A673 (cell line): ENCODE data around the gene ZZZ3. TPM values are rescaled to one million over a fixed set of nuclear protein-coding genes. Genes with fewer than 3 reads are reported as not detected.

ENCODE experiments used
- BruUV-seq: library from RNA; stranded (reverse); fragments of 400-500 nt; replicated peaks from 2 replicates; lab custom pipeline; 2021; lab: Mats Ljungman, UMichigan
- CTCF ChIA-PET: fragments of 300-600 bp; sonication (Branson Sonifier 250); formaldehyde crosslinking; loops from one replicate; lab custom pipeline; 2022; ENCODE audit warnings: antibody characterized with exemption; lab: Charles Lee
- POLR2A ChIA-PET: fragments of 300-600 bp; sonication (Branson Sonifier 250); formaldehyde crosslinking; loops from one replicate; lab custom pipeline; 2022; ENCODE audit warnings: antibody characterized with exemption; ENCODE audit not compliant: low non-redundant PET; lab: Charles Lee
- DNase-seq: peaks from one replicate; pipeline ENCODE4 v3.0.0-alpha.2; 2015; ENCODE audit warnings: low spot score
- H3K27ac ChIP-seq: fragments of 200-600 bp; sonication (generic); 2 replicates; pipeline ENCODE4 v1.5.1; 2016; ENCODE audit warnings: mixed run types, low read depth, mild to moderate bottlenecking, mixed read lengths, antibody characterized with exemption, low read length; ENCODE audit not compliant: poor library complexity, severe bottlenecking
- H3K27me3 ChIP-seq: fragments of 200-600 bp; sonication (generic); replicated peaks from 2 replicates; pipeline ENCODE4 v1.6.1; 2017; ENCODE audit warnings: mixed run types, low read depth, mild to moderate bottlenecking, mixed read lengths, antibody characterized with exemption, low read length; ENCODE audit not compliant: insufficient read depth, poor library complexity
- H3K36me3 ChIP-seq: fragments of 200-600 bp; sonication (generic); 2 replicates; pipeline ENCODE4 v1.6.1; 2016; ENCODE audit warnings: mixed run types, mild to moderate bottlenecking, mixed read lengths, antibody characterized with exemption, low read length; ENCODE audit not compliant: insufficient read depth, poor library complexity, severe bottlenecking
- H3K4me1 ChIP-seq: fragments of 200-600 bp; sonication (generic); 2 replicates; pipeline ENCODE4 v1.6.1; 2017; ENCODE audit warnings: mixed run types, mild to moderate bottlenecking, mixed read lengths, antibody characterized with exemption, low read length; ENCODE audit not compliant: insufficient read depth, poor library complexity, severe bottlenecking
- H3K4me3 ChIP-seq: fragments of 200-600 bp; sonication (generic); 2 replicates; pipeline ENCODE4 v1.5.1; 2016; ENCODE audit warnings: low read depth, mixed run types, mild to moderate bottlenecking, mixed read lengths, low read length; ENCODE audit not compliant: poor library complexity, severe bottlenecking
- H3K9me3 ChIP-seq: fragments of 200-600 bp; sonication (generic); 2 replicates; pipeline ENCODE4 v1.6.1; 2016; ENCODE audit warnings: mixed run types, low read depth, mild to moderate bottlenecking, mixed read lengths, antibody characterized with exemption, low read length; ENCODE audit not compliant: poor library complexity, severe bottlenecking
- CTCF ChIP-seq: fragments of 300-800, 200-600 bp; sonication (generic); conservative IDR thresholded peaks from 2 replicates; pipeline ENCODE4 v1.5.1; 2017; ENCODE audit warnings: low read depth, mild to moderate bottlenecking, antibody characterized with exemption, low read length, moderate library complexity, mixed read lengths
- EZH2 ChIP-seq: fragments of 200-600 bp; sonication (generic); IDR thresholded peaks from 2 replicates; pipeline ENCODE4 v1.6.1; 2017; ENCODE audit warnings: borderline replicate concordance, low read depth, mild to moderate bottlenecking, mixed read lengths, antibody characterized with exemption, low read length; ENCODE audit not compliant: poor library complexity, severe bottlenecking
- intact Hi-C: fragments of 100-400 bp; cut with micrococcal nuclease; formaldehyde crosslinking; loops from one replicate; pipeline ENCODE4 v1.10.0; 2022; ENCODE audit not compliant: unreplicated experiment
- total RNA-seq: library from RNA; stranded (reverse); gene quantifications from 2 replicates; pipeline ENCODE4 v1.2.3, GENCODE V29; 2021

ZZZ3 gene
- total RNA-seq, 1 experiment from 2014 or later, result 68.8 TPM

DNA sequence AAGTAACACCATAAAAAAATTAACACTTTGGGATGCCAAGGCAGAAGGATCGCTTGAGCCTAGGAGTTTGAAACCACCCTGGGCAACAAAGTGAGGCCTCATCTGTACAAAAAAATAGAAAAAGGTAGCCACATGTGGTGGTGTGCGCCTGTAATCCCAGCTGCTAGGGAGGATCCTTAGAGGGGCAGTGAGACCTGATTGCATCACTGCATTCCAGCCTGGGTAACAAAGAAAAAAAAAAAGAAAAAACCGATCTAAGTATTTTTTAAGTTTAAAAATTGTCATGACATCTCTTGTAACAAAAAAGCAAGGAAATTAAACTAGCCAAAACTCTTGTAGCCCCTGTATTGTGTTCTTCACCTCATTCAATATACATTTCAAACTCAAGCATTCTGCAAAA is 39.5 kb downstream of the ZZZ3 start:
- no peak overlapping the region for H3K4me3 ChIP-seq
- H3K27ac ChIP-seq, result peak overlapping the region; percentile 25
- H3K27me3 ChIP-seq, result no peaks in the 10 kb centered on the region
- POLR2A ChIA-PET, result no interaction called here
- CTCF ChIA-PET, result no interaction called here
- intact Hi-C loops, result no loop called here
- no peak for DNase-seq
- TF ChIP-seq CTCF (no peak), EZH2 (no peak)
- peaks cover 25% of the 10 kb centered on the region for H3K4me1 ChIP-seq
- no TSS peak for BruUV-seq
- H3K9me3 ChIP-seq, result peaks cover under 1% of the 10 kb centered on the region
- H3K36me3 ChIP-seq, result no peaks in the 10 kb centered on the region

DNA sequence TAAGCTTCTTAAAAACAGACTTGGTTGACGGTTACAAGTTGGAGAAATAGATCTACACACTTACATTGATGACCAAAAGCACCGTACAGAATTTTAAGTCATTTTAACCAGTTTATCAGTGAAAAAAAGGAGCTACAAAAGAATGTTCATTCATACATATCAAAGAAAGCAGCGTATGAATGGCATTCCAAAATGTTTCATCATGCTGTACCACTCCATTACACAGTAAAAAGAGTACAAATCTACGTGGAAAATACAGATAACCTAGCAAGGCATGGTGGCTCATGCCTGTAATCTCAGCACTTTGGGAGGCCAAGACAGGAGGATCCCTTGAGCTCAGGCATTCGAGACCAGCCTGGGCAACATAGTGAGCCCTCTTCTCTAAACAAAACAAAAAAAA is 40.3 kb downstream of the ZZZ3 start:
- DNase-seq, result no peak
- no peaks in the 10 kb centered on the region for H3K36me3 ChIP-seq
- ChIA-PET CTCF (no interaction called here), POLR2A (no interaction called here)
- intact Hi-C loops, result no loop called here
- H3K4me1 ChIP-seq, result peaks cover 25% of the 10 kb centered on the region
- BruUV-seq, result no TSS peak
- peak overlapping the region; percentile 25 for H3K27ac ChIP-seq
- H3K27me3 ChIP-seq, result no peaks in the 10 kb centered on the region
- TF ChIP-seq CTCF (no peak), EZH2 (no peak)
- no peak overlapping the region for H3K4me3 ChIP-seq
- no peaks in the 10 kb centered on the region for H3K9me3 ChIP-seq

DNA sequence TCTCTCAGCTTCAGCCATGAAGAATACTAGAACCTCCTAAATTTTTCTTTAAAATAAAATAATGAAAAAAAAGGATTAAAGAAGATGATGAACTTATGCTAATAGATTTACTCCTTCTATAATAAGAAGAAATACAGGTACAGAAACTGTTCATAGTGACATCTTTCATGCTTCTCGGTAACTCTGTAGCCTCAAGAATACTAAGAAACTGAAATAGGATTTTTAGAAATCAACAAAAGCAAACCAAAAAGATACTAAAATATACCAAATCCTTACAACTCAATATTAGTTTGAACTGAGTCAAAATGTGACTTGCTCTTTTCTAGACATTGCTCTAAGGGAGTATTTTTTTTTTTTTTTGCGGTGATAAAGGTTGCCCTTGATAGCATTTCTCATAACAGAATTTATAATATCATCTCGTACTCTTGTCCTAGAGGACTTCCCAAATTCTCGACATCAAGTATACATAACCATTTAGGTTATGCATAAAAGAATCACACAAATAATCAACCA is 42.8 kb downstream of the ZZZ3 start:
- DNase-seq, result no peak
- no peaks in the 10 kb centered on the region for H3K9me3 ChIP-seq
- intact Hi-C loops, result no loop called here
- no peak overlapping the region for H3K27ac ChIP-seq
- H3K36me3 ChIP-seq, result no peaks in the 10 kb centered on the region
- ChIA-PET POLR2A (no interaction called here), CTCF (interaction anchor here (0.6 kb wide), 1 partner anchor 43 kb away, joined by 3 read pairs; the partner anchor contains the start of gene ZZZ3)
- no peaks in the 10 kb centered on the region for H3K27me3 ChIP-seq
- no peak for TF ChIP-seq CTCF
- peaks cover 24% of the 10 kb centered on the region for H3K4me1 ChIP-seq
- H3K4me3 ChIP-seq, result no peak overlapping the region
- BruUV-seq, result no TSS peak
